ENCODE data around the gene MEF2C.
"Not testable (repeated sequence)": the region's sequence is repeated elsewhere in the genome, so short reads cannot be mapped to it uniquely, and the experiment has no call there.

Gene MEF2C

GRCh38 chr5:88925692-88926490 lies 42.9 kb upstream of the MEF2C start:
- H3K4me3 ChIP-seq, result no peak overlapping the region
- no peaks in the 10 kb centered on the region for H3K27me3 ChIP-seq
- H3K4me1 ChIP-seq, result peaks cover 0 to 6% (median 0%) of the 10 kb centered on the region in 4 donors
- no peaks in the 10 kb centered on the region for H3K9me3 ChIP-seq
- no peak for DNase-seq
- no peaks in the 10 kb centered on the region for H3K36me3 ChIP-seq
- TF ChIP-seq CTCF (IDR thresholded peaks at IDR 0.05), result no peak
- no peak overlapping the region for H3K27ac ChIP-seq
- intact Hi-C loops (cut with DNase I; ENCODE audit: low total_unique reads), result no loop called here

- intact Hi-C loops (cut with DNase I; ENCODE audit: low total_unique reads), result no loop called here
- TF ChIP-seq CTCF (IDR thresholded peaks at IDR 0.05), result no peak
- DNase-seq, result no peak
- no peak overlapping the region for H3K4me3 ChIP-seq
- no peaks in the 10 kb centered on the region for H3K27me3 ChIP-seq
- peaks cover 0 to 7% (median 7%) of the 10 kb centered on the region in 3 donors for H3K36me3 ChIP-seq
- H3K4me1 ChIP-seq, result no peaks in the 10 kb centered on the region
- H3K9me3 ChIP-seq, result no peaks in the 10 kb centered on the region
- no peak overlapping the region for H3K27ac ChIP-seq
Measured at GRCh38 chr5:88924330-88924657, 41.3 kb upstream of the MEF2C start.

DNA sequence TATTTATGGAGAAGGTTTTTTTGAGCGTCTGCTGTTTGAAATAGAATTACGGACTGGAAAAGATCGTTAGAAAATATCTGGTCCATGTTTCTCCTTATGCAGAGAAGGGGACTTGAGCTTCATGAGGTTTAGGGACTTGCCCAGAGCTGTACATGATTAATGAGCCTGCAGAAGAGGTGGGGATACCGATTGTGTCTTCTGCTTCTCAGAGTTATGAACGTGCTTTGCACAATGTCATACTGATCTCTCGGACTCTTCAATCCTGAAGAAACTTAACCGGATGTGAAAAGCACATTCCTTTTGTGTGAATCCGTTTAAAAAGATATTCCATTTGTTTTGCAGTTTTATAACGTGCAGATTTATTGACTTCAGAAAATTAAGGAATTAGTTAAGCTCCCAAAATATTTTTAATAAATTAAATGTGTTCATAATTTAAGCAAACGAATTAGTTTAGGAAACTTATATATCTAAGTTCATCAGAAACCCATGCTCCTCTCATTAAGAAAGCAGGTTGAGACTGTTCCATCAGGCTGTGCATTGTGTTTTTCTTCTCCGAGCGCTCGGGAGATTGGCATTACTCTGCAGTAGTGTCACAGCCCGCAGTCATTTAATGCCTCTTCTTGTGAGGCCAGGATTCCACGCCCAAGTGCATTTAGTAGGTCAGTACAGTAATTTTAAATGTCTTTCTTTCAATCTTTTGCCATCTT lies 40.8 kb upstream of the MEF2C start:
- Histone ChIP-seq H3K27ac (no peak overlapping the region), H3K27me3 (no peaks in the 10 kb centered on the region), H3K4me1 (no peaks in the 10 kb centered on the region), H3K9me3 (no peaks in the 10 kb centered on the region), H3K4me3 (no peak overlapping the region), H3K36me3 (peaks cover 0 to 7% (median 7%) of the 10 kb centered on the region in 3 donors)
- no peak for DNase-seq
- intact Hi-C loops (cut with DNase I; ENCODE audit: low total_unique reads), result no loop called here
- TF ChIP-seq CTCF (IDR thresholded peaks at IDR 0.05), result no peak

DNA sequence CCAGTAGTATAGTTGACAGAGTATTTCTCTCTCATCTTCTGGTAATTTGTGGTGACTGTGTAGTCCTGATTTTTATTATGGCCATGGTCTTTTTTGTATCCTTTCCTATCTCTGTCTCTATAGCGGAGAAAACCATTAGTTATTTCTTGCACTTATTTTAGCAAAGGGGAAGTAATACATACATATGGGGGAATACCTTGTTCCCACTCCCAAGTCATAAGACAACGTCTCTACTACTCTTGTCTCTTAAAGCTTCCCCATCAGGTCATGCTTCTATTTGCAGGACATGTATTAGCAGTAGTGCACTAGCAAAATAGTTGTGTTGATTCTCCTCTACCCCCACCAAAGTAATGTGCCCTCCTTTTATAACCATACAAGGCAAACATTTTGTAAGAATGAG lies 29.8 kb upstream of the MEF2C start:
- H3K27ac ChIP-seq; H3K27me3 ChIP-seq; intact Hi-C loops (cut with DNase I; ENCODE audit: low total_unique reads); H3K36me3 ChIP-seq; H3K9me3 ChIP-seq; H3K4me3 ChIP-seq; H3K4me1 ChIP-seq; DNase-seq: not testable (repeated sequence)

- intact Hi-C loops (cut with DNase I; ENCODE audit: low total_unique reads); DNase-seq; H3K9me3 ChIP-seq; H3K36me3 ChIP-seq; H3K4me1 ChIP-seq; H3K27ac ChIP-seq; H3K4me3 ChIP-seq; H3K27me3 ChIP-seq: not testable (repeated sequence)
Measured at GRCh38 chr5:88911059-88911572, 28.1 kb upstream of the MEF2C start.

DNA sequence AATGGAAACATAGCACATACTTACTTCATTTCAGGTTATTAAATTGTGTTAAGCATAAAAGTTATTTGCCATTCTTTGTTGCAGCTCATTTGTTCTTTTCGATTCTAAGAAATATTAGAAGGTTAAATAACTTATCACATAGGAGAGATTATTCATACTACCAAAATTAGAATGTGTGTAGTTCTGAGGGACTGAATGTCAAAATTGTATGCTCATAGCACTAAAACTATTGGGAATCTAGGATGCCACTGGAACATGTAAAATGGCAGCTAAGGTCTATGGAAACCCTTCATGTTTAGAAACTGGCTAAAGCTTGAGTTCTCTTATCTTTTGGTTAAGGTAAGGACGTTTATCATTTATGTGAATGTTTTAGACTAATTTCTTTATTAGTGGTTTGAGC lies 21.5 kb upstream of the MEF2C start:
- DNase-seq; H3K4me3 ChIP-seq; H3K9me3 ChIP-seq; H3K36me3 ChIP-seq; H3K27ac ChIP-seq; H3K27me3 ChIP-seq; intact Hi-C loops (cut with DNase I; ENCODE audit: low total_unique reads); H3K4me1 ChIP-seq: not testable (repeated sequence)

- DNase-seq; H3K9me3 ChIP-seq; H3K4me3 ChIP-seq; H3K36me3 ChIP-seq; H3K4me1 ChIP-seq; H3K27me3 ChIP-seq; H3K27ac ChIP-seq; intact Hi-C loops (cut with DNase I; ENCODE audit: low total_unique reads): not testable (repeated sequence)
Measured at GRCh38 chr5:88903966-88904365, 21.0 kb upstream of the MEF2C start.

GRCh38 chr5:88901077-88901476 lies 18.1 kb upstream of the MEF2C start:
- H3K4me1 ChIP-seq; H3K36me3 ChIP-seq; intact Hi-C loops (cut with DNase I; ENCODE audit: low total_unique reads); H3K27me3 ChIP-seq; H3K9me3 ChIP-seq; H3K27ac ChIP-seq; H3K4me3 ChIP-seq; DNase-seq: not testable (repeated sequence)
